ENCODE results near the gene PHF21A.

DNA sequence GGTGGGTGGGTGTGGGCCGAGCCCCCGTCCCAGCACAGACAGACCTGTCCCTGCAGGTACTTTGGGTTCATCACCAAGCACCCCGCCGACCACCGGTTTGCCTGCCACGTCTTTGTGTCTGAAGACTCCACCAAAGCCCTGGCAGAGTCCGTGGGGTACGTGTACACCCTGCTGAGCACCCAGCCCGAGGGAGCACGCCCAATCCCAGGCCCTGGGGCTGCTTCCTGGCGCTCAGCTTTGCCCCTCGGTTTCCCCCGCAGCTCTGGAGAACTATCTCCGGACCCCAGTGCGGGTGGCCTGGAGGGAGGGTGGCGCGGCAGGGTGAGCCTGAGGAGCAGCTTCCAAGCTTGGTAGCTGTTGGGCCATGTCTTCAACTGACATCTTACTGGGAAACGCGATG lies 216.2 kb downstream of the PHF21A start:
- no peak for TF ChIP-seq CTCF (IDR thresholded peaks at IDR 0.05; ENCODE audit: borderline replicate concordance, extremely low read depth, low read length, poor library complexity, severe bottlenecking)
- no peak for TF ChIP-seq EZH2 (IDR thresholded peaks at IDR 0.05; ENCODE audit: borderline replicate concordance, low read depth, low read length, severe bottlenecking)

Measured in DND-41 (cell line).